HG02759 (cell line): ENCODE measurements around the gene PDLIM7.
"Not testable (repeated sequence)": the region's sequence is repeated elsewhere in the genome, so short reads cannot be mapped to it uniquely, and the experiment has no call there.

Source experiments
- ATAC-seq: cut with Tn5 transposase; IDR thresholded peaks from one replicate; pipeline ENCODE4 v1.9.1; 2021; ENCODE audit warnings: mild to moderate bottlenecking, moderate library complexity; ENCODE audit not compliant: unreplicated experiment

PDLIM7 gene

DNA sequence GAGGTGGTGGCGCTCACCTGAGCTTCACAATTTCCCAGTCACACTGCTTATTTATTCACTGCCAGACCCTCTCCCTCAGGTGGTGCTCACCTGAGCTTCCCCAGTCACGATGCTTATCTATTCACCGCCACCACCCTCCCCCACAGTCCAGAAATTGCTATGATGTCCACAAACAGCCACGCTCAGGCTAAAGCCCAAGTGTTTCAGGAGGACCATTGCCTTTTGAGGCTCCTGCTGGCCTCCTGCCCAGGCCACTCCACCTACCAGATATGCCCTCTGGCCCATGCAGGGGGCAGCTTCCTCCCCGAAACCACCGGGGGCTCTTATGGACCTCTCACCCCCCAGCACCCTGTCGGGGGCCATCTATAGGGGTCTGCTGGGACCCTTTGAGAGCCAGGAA, 4.6 kb downstream of the PDLIM7 start:
- ATAC-seq: no peak

GRCh38 chr5:177491983-177492746, 5.2 kb downstream of the PDLIM7 start:
- ATAC-seq: no peak

DNA sequence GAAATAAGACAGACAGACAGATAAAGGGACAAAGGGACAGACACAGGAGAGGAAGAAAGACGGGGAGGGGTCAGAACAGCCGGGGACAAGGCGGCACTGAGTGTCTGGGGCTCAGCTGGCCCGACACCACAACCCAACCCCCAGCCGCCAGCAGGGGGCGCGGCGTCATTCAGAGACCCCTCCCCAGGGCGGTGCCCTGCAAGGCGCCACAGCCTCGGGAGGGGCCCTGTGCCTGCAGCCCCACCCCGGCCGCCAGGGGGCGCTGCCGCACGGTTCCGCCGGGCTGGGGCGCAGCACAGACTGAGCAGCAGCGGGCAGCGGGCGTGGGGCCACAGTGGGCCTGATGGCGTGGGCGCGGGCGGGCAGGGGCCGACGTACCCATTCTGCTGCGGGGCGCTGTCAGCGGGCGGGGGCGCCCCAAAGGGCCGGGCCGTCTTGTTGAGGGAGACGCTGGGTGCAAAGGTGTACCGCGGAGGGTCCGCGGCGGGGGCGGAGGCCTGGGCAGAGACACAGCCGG, 5.9 kb downstream of the PDLIM7 start:
- no peak for ATAC-seq

- ATAC-seq: no peak
Observed at GRCh38 chr5:177490992-177491391, 6.4 kb downstream of the PDLIM7 start.

GRCh38 chr5:177490311-177490991, 7.0 kb downstream of the PDLIM7 start:
- no peak for ATAC-seq

- ATAC-seq: no peak
Observed at GRCh38 chr5:177489119-177489716, 8.2 kb downstream of the PDLIM7 start.

GRCh38 chr5:177487975-177488374, 9.4 kb downstream of the PDLIM7 start:
- no peak for ATAC-seq

DNA sequence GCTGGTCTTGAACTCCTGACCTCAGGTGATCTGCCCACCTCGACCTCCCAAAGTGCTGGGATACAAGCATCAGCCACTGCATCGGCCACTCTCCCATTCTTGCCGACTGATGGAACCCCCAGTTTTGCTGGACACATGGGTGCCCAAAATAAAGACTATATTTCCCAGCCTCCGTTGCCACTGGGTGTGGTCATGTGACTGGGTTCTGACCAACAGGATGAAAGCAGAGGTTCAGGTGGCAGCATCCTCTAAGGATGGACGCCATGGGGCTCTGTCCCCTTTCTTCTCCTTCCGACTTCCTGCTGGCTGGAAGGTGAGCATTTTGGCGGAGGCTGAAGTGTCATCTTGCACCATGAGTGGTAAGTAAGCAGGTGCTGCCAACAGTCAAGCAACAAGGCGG, 10.3 kb downstream of the PDLIM7 start:
- ATAC-seq: no peak

DNA sequence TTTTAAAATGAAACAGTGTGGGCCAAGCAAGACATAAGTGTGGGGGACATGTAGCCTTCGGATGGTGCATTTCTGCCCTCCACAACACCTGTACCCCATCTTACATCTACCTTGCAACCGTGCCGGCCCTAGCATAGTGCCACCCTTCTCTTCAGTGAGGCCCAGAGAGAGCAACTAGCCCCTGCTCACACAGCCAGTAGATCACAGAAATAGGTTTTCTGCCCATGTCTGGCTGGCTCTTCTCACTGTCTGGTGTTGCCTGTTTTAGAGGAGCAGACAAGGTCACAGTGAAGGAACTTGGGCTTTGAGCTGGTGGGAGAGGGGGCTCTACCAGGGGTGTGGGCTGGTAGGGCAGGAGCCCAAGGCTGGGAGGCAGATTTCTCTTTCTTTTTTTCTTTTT, 11.1 kb downstream of the PDLIM7 start:
- ATAC-seq: no peak

DNA sequence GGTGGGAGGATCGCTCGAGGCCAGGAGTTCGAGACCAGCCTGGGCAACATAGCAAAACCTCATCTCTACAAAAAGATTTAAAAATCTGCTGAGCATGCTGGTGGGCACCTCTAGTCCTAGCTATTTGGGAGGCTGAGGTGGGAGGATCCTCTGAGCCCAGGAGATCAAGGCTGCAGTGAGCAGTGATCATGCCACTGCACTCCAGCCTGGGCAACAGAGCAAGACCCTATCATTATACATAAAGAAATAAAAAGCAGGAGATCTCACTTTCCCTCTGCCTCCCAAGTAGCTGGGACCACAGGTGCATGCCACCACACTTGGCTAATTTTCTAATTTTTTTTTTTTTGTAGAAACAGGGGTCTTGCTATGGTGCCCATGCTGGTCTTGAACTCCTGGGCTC, 11.7 kb downstream of the PDLIM7 start:
- not testable (repeated sequence) for ATAC-seq

DNA sequence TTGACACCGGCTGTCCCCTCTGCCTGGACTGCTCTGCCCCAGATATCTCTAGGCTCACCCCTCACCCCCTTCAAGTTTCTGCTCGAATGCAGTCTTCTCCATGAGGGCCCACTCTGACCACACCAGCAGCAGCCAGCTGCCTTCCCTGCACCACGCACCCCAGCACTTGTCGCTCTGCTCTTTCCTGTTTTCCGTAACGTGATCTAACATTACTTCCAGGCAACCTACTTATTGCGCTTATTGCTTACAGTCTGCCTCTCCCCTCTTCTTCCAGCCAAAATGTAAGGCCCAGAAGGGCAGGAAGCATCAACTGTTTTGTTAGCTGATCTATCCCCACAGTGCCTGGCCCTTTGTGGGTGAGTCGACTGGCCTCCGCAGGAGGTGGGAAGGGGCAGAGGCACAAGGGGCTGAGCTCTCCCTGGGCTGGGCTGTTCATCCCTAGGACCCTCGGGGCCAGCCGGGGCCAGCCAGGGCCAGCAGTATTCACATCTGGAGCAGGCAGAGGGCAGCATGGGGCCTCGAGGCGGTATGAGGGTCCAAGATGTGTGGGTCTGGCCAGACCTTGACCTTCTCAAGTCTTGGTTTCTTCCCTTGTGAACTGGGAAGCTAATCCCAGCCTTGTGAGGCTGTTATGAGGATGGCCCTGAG, 12.4 kb downstream of the PDLIM7 start:
- ATAC-seq: no peak

- ATAC-seq: no peak
Observed at GRCh38 chr5:177483994-177484901, 13.2 kb downstream of the PDLIM7 start.

GRCh38 chr5:177483042-177483441, 14.4 kb downstream of the PDLIM7 start:
- no peak for ATAC-seq

DNA sequence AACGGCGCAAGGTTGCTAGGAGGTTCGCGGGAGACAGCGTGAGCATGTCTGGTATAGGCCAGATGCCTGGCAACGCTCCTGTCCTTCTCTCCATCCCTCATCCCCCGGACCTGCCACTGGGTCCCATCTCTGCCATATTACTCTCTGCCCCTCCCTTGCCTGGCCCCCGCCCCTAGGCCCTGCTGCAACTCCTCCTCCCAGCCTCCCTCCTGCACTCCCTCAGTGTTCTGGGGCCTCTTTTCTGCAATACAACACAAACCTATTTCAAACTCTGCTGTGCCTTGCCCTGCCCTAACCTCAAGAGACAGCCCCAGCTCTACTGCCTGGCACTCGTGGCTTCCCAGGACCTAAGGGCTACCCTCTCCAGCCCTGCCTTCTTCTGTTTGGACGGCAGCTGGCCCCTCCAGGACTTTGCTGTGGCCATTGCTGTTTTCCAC, 15.0 kb downstream of the PDLIM7 start:
- ATAC-seq: no peak

- no peak for ATAC-seq
Observed at GRCh38 chr5:177479774-177480173, 17.6 kb downstream of the PDLIM7 start.

DNA sequence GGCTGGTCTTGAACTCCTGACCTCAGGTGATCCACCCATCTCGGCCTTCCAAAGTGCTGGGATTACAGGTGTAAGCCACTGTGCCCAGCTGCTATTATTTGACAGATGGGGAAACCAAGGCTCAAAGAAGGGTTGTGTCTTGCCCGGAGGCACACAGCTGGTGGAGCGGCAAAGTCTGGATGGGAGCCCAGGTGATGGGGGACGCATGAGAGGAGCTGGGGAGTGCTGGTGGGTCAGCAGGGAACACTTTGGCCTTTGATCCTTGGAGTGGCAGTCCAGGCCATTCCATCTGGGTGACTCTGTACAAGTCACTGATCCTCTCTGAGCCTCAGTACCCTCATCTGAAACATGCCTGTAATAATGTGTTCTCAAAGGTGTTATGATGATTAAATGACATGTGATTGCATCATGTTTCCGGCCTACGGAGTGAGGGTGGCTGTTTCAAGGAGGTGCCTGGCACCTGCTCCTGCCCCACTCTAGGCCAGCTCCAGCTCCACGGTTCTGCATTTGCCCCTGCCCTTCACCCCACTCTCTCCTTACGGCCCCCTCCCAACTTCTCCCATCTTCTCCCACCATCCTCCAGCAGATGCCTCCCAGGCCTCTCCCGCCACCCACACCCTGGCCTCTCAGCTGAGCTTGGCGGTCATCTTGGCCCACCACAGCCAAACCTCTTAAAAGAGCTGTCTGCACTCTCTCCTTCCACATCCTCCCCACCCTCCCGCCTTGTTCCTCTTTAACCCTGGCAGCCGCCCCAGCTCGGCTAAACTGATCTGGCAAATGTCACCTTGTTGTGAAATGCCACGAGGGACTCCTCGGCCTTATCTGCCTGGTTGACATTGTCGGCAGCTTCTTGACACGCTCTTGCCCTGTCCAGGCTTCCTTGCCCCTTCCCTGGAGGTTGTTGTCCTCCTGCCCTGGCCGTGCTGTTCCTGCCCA, 18.4 kb downstream of the PDLIM7 start:
- no peak for ATAC-seq

- ATAC-seq: no peak
Observed at GRCh38 chr5:177477701-177478477, 19.5 kb downstream of the PDLIM7 start.

- no peak for ATAC-seq
Observed at GRCh38 chr5:177476531-177477233, 20.7 kb downstream of the PDLIM7 start.
